IPS-NIHi7 (cell line): Measurements from ENCODE around the gene SDF2.
"Not testable (repeated sequence)": the region's sequence is repeated elsewhere in the genome, so short reads cannot be mapped to it uniquely, and the experiment has no call there.

Source experiments
- DNase-seq: peaks from one replicate; pipeline ENCODE4 v3.0.0; 2012; ENCODE audit warnings: mixed read lengths; ENCODE audit errors: extremely low spot score

SDF2 gene

DNA sequence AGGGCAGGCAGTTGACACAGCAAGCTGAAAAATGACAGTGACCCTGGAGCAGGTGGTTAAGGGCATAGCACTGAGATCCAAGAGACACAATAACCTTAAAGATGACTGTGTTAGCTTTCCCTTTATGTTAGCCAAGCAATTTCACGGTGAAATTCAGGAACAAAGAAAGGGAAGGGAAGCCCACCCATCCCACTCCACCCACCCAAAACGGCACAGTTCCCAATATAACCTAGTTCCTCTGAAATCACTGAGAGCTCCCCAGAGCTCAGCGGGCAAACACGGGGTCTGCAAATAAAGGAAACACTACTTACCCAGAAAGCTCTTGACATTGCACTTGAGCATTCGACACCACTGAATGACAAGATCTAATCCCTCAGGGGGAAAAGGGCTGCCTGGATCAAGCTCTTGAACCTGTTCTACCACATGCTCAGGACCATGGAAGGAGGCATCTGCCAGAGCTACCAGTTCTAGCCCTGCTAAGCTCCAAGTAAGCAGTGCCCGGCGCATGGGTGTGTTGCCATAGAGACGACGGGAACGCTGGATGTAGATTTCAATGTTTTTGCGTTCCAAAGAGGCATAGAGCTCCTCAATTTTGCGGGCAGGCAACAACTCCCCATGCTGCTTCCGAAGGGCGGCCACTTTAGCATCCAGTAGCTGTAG lies 27.4 kb downstream of the SDF2 start:
- DNase-seq: no peak

DNA sequence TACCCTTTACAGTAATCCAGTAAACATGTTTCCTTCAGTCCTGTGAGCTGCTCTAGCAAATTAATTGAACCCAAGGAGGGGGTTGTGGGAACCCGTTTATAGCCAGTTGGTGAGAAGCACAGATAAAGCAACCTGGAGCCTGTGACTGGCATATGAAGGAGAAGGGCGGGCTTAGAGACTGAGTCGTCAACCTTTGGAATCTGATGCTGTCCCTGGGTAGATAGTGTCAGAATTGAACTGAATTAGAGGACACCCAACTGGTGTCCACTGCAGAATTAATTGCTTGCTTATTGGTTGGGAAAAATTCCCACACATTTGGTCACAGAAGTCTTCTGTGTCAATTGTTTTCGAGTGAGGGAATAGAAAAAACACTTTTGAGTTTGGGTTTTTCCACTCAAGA lies 34.9 kb downstream of the SDF2 start:
- DNase-seq: no peak

DNA sequence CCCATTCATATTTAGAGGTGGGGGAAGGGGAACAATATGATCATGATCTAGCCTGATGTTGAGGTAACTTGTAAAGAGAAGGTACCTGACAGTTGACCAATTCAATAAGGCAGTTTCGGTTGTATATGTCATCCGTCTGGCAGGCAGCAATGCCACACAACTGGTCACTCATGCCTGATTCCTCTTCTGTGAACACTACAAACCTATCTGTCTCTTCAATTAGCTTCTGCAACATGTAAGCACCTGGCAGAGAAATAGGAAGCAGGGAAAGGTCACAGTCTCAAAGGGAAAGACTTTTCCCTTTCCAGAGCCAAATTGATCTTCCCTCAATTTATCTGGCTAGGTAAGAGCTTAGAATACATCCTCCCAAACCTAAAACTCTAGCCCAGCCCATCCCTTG lies 37.6 kb downstream of the SDF2 start:
- DNase-seq: no peak

DNA sequence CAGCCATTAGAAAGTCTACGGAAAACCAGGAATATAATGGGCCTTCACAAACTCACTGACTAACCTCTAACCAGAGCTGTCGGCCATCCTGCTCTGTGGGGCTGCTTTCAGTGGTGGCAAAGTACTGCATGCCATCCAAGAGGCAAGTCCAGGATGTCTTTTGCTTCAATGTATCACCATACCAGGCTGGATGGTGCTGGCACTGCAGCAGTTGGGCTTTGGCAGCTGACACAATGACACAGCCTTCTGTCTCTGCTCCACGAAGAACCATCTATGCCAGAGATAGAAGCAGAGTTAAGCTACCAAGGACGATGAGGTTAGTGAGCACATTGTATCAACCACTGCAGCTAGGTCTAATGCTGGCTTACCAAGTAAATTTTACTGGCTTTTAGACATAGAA lies 38.0 kb downstream of the SDF2 start:
- no peak for DNase-seq

DNA sequence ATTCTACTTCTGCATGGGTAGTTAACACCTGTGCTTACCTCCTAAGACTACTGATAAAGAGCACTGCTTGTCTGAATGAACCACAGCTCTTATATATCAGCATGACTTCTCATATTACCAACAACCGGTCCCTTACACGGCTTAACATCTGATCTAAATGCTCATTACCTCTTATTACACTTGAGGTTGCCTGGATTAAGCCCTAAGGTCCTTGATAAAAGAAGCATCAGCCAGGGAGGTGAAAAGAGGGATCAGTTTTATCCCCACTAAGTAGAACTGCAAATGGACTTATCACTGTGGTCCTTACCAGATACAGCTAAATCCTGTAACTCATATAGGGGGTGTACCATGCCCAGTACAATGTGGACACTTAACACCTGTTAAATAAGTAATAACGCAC lies 39.5 kb downstream of the SDF2 start:
- DNase-seq: no peak

DNA sequence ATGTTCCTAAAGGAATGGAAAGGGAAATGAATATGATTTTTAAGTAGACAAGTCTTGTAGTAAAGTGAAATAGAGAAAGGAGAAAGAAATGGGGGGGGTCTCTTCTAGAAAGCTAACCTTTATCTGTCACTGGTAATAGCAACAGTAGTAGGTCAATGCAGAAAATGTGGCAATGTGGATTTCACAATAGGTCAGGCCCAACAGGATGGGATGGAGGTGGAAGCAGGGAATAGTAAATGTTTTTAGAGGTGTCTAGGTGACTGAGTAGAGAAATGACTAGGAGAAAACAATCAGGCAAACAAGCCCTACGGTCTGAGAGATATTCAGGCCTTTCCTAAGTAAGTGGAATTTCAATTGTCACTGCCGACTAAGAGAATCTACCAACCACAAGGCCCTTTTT lies 41.7 kb downstream of the SDF2 start:
- DNase-seq: no peak

DNA sequence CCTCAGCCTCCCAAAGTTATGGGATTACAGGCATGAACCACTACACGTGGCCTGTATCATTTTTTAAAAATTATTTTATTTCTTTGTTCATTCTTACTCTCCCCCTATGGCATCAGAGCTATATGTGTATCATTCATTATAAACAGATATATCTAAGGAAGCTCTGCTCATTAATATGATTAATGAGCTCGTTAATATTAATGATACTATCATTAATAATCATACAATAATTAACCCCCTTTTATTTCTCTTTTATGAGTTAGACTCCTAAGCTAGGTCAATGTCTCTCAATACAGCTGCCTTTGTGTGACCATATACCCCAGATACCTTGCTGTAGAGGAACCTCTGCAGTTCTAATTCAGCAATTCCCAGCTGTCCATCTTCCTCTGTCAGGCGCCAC lies 43.2 kb downstream of the SDF2 start:
- DNase-seq: no peak

DNA sequence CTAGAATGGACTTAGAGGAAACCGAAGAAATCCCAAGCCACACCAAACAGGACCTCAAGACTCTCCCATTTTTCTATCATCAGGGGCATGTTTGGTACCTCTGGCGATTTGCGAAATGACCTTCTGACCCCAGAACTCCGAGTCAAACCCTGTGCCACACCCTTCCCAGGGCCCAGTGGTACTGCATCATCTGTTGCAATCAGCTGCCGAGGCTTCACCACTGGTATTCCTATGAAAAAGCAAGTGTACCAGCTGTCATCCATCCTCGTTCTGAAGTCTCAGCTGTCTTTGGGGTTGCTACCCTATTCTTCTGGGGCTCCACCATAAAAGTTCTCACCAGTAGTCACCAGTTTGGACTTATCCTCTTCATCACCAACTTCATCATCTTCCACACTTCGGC lies 45.4 kb downstream of the SDF2 start:
- DNase-seq: no peak

DNA sequence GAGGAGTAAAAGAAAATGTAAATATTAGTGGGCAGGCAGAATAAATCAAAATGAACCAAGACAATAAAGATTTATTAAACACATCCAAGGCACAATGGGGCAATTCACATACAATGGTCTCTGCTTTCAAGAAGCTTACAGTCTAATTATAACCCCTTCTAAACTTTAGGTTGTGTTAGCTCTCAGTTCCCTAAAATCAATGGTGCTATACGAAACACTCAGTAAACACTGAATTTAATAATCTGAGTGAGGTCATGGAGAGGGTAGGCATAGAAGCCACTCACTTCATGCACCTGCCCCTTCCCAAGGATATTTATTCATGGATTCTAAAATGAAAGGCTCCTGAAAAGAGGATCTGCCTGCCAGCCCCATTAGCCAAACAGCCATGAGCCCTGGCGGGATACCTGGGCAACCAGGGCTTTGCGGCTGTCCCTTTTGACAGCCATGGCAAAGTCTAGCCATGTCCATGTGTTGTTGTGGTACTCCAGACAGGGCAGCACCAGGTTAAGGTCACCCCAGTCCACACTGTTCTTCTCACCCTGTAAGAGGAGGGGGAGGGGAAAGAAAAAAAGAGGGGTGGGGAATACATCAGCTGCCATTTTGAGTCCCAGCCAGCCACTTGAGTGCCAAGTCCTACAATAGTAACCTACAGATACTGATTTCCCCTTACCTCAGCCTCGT lies 46.3 kb downstream of the SDF2 start:
- no peak for DNase-seq

DNA sequence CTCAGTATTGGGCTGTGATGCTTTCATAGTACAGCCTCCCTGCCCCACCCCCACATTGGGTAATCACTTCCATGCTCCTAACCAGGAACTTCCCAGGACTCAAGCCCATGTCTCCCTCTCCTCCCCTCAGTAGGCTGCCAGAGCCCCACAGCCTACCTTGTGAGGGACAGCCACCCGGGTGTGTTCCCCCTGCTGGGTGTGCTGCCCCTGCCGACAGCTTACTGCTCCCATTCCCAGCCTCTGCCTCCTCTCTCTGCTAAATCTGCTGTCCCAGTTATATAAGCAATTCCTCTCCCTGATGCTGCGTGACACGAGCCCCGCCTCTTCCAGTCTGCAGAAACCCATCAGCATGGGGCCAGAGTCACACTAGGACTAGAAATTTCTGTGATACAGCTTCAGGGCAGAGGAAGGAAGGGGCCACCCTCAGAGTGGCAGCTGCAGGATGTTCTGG lies 47.8 kb downstream of the SDF2 start, which contains the start of gene RSKR:
TSS of gene RSKR (minus strand) at position 255 of the 451 bp plus-strand sequence. CDS start at position 231, 24 bp downstream.
- no peak for DNase-seq

GRCh38 chr17:28612936-28613872 lies 48.5 kb downstream of the SDF2 start:
- peak; percentile 77 for DNase-seq

DNA sequence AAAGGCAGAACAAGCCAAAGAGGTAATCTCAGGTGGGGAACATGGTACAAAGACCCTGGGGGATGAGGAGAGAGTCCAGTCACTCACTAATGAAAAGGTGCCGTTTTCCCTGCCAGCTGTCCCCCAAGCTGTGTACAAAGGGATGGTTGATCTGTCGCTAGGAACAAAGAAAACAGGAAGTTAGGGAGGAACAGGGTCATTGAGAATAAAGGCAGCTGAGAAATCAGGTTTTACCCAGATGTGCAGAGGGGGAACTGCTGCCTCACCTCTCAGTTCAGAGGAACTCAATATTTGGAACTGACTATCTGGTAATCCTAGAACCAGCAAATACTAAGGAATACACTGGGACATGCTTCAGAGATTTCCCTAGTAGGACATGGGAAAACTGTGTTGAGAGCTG lies 49.2 kb downstream of the SDF2 start:
- no peak for DNase-seq

- no peak for DNase-seq
Observed at GRCh38 chr17:28610376-28610775, 51.3 kb downstream of the SDF2 start.

DNA sequence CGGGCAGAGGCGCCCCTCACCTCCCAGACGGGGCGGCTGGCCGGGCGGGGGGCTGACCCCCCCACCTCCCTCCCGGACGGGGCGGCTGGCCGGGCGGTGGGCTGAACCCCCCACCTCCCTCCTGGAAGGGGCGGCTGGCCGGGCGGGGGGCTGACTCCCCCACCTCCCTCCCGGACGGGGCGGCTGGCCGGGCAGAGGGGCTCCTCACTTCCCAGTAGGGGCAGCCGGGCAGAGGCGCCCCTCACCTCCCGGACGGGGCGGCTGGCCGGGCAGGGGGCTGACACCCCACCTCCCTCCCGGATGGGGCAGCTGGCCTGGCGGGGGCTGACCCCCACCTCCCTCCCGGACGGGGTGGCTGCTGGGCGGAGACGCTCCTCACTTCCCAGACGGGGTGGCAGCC lies 57.7 kb downstream of the SDF2 start:
- DNase-seq: not testable (repeated sequence)

- DNase-seq: peak; percentile 47
Observed at GRCh38 chr17:28599311-28600184, 62.2 kb downstream of the SDF2 start.

- DNase-seq: peak; percentile 100
Observed at GRCh38 chr17:28598799-28599310, 62.9 kb downstream of the SDF2 start, which contains the start of gene SPAG5. Gene SPAG5 (minus strand): TSS chr17:28599025. CDS start chr17:28598946, 79 bp downstream.

GRCh38 chr17:28598389-28598788 lies 63.3 kb downstream of the SDF2 start:
- no peak for DNase-seq
